OCI-LY7 (cell line): ENCODE measurements around the gene MORF4L1. TPM values are rescaled to one million over a fixed set of nuclear protein-coding genes. Genes with fewer than 3 reads are reported as not detected.
A peak's percentile ranks its signal among the peaks of the same experiment; 100 is the strongest.

Source experiments
- BruUV-seq: library from RNA; stranded (reverse); fragments of 400-500 nt; replicated peaks from 2 replicates; lab custom pipeline; 2021; lab: Mats Ljungman, UMichigan
- CTCF ChIA-PET: fragments of 300-600 bp; sonication (Branson Sonifier 250); formaldehyde crosslinking; loops from one replicate; lab custom pipeline; 2022; ENCODE audit warnings: antibody characterized with exemption; ENCODE audit not compliant: unreplicated experiment; lab: Charles Lee
- POLR2A ChIA-PET: fragments of 300-600 bp; sonication (Branson Sonifier 250); formaldehyde crosslinking; loops from one replicate; lab custom pipeline; 2022; ENCODE audit warnings: antibody characterized with exemption; lab: Charles Lee
- DNase-seq: peaks from one replicate; pipeline ENCODE4 v3.0.0-alpha.2; 2015; ENCODE audit warnings: low spot score
- H2AFZ ChIP-seq: fragments of 200-600 bp; sonication (generic), shearing (Covaris generic); 2 replicates; pipeline ENCODE4 v1.6.1; 2014; ENCODE audit warnings: mild to moderate bottlenecking, antibody characterized with exemption, low read length, moderate library complexity
- H3K27ac ChIP-seq: fragments of 200-600 bp; sonication (generic); 2 replicates; pipeline ENCODE4 v1.5.1; 2014; ENCODE audit warnings: mixed run types, low read depth, mild to moderate bottlenecking, moderate library complexity, low read length, inconsistent platforms; ENCODE audit not compliant: poor library complexity, severe bottlenecking
- H3K36me3 ChIP-seq: fragments of 200-600 bp; sonication (generic); 2 replicates; pipeline ENCODE4 v1.6.1; 2014; ENCODE audit warnings: mild to moderate bottlenecking, antibody characterized with exemption, low read length, moderate library complexity, mixed read lengths; ENCODE audit not compliant: insufficient read depth
- H3K4me1 ChIP-seq: fragments of 200-600 bp; sonication (generic); 2 replicates; pipeline ENCODE4 v1.5.1; 2014; ENCODE audit warnings: mild to moderate bottlenecking, low read length; ENCODE audit not compliant: insufficient read depth, poor library complexity, severe bottlenecking
- H3K4me2 ChIP-seq: fragments of 200-600 bp; sonication (generic); 2 replicates; pipeline ENCODE4 v1.6.1; 2014; ENCODE audit warnings: mild to moderate bottlenecking, low read length
- H3K4me3 ChIP-seq: fragments of 200-600 bp; sonication (generic); 2 replicates; pipeline ENCODE4 v1.5.1; 2014; ENCODE audit warnings: mild to moderate bottlenecking, low read depth, low read length; ENCODE audit not compliant: poor library complexity, severe bottlenecking
- H3K79me2 ChIP-seq: fragments of 200-600 bp; sonication (generic); 2 replicates; pipeline ENCODE4 v1.6.1; 2016; ENCODE audit warnings: low read depth, mild to moderate bottlenecking, low read length, moderate library complexity, mixed read lengths; ENCODE audit not compliant: insufficient read depth
- H3K9me2 ChIP-seq: fragments of 200-600 bp; sonication (generic); 2 replicates; pipeline ENCODE4 v1.6.1; 2016; ENCODE audit warnings: mild to moderate bottlenecking, low read length, mixed read lengths; ENCODE audit not compliant: insufficient read depth
- H3K9me3 ChIP-seq: fragments of 200-600 bp; sonication (generic); 2 replicates; pipeline ENCODE4 v1.6.1; 2014; ENCODE audit warnings: mild to moderate bottlenecking, mixed run types, low read length, mixed read lengths
- H4K20me1 ChIP-seq: fragments of 200-600 bp; sonication (generic); 2 replicates; pipeline ENCODE4 v1.6.1; 2014; ENCODE audit warnings: mild to moderate bottlenecking, antibody characterized with exemption, low read length, moderate library complexity, mixed read lengths; ENCODE audit not compliant: insufficient read depth
- CTCF ChIP-seq: fragments of 200-600 bp; sonication (generic); conservative IDR thresholded peaks from 2 replicates; pipeline ENCODE4 v1.5.1; 2014; ENCODE audit warnings: mild to moderate bottlenecking, antibody characterized with exemption, low read length, moderate library complexity, mixed read lengths
- EZH2phosphoT487 ChIP-seq: fragments of 200-600 bp; sonication (generic); IDR thresholded peaks from 2 replicates; pipeline ENCODE4 v1.6.1; 2018; ENCODE audit warnings: low read depth, borderline replicate concordance, mild to moderate bottlenecking, mixed run types, antibody characterized with exemption, low read length, moderate library complexity, mixed read lengths
- intact Hi-C: fragments of 100-400 bp; cut with micrococcal nuclease; formaldehyde crosslinking; loops from one replicate; pipeline ENCODE4 v1.10.0; 2022; ENCODE audit not compliant: unreplicated experiment
- total RNA-seq, 2 experiments: library from RNA; depleted of rRNA in 1 of 2; stranded (reverse); fragments of >200 nt in 1 of 2; shearing (Covaris generic) in 1 of 2; gene quantifications; 2 replicates each; pipeline ENCODE4 v1.2.3, GENCODE V29; 2014 to 2022

Gene MORF4L1
- total RNA-seq, 2 experiments from 2014 or later: 152 to 286 TPM

DNA sequence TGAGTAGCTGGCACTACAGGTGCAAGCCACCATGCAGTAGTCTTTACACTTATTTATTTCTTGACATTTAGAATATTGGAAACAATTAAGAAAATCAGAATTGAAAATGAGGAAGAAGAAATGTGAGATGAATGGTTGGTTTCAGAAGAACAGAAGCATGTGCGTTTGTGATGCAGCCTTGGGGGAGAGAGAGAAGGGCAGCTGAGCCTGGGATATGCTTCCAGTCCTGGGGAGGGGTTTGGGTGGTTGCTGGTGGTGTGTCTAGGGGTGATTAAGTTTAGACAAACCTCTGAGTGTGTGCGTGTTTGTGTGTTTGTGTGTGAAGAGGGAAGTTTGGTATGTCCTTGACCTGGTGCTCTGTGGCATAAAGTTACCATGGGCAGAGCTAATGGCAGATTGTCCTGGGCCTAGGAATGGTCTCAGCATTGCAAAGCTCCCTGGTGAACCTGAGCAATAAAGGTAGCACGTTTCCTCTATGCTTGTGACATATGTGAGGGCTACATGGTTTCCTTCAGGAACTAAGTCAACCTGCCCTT, 36.5 kb downstream of the MORF4L1 start:
- TF ChIP-seq EZH2phosphoT487 (no peak), CTCF (no peak)
- CTCF ChIA-PET: interaction anchor here (0.6 kb wide), 1 partner anchor 99 kb away, joined by 3 read pairs; no protein-coding TSS in a partner anchor
- no peak overlapping the region for H3K4me2 ChIP-seq
- H4K20me1 ChIP-seq: no peaks in the 10 kb centered on the region
- H3K9me3 ChIP-seq: no peaks in the 10 kb centered on the region
- POLR2A ChIA-PET: interaction anchor here (0.7 kb wide), 1 partner anchor 17 kb away, joined by 4 read pairs; no protein-coding TSS in a partner anchor
- H3K4me1 ChIP-seq: no peaks in the 10 kb centered on the region
- no peak overlapping the region for H2AFZ ChIP-seq
- intact Hi-C loops: loop anchor here (1.0 kb wide), 2 partner anchors 98 to 275 kb away; no protein-coding TSS in a partner anchor
- H3K9me2 ChIP-seq: no peaks in the 10 kb centered on the region
- no TSS peak for BruUV-seq
- H3K27ac ChIP-seq: no peak overlapping the region
- H3K36me3 ChIP-seq: peaks cover 94% of the 10 kb centered on the region
- H3K79me2 ChIP-seq: no peaks in the 10 kb centered on the region
- DNase-seq: no peak
- H3K4me3 ChIP-seq: no peak overlapping the region

GRCh38 chr15:78909791-78910228, 37.1 kb downstream of the MORF4L1 start:
- ChIA-PET POLR2A (no interaction called here), CTCF (no interaction called here)
- no peaks in the 10 kb centered on the region for H3K9me2 ChIP-seq
- H3K36me3 ChIP-seq: peaks cover 90% of the 10 kb centered on the region
- H3K79me2 ChIP-seq: no peaks in the 10 kb centered on the region
- BruUV-seq: no TSS peak
- TF ChIP-seq EZH2phosphoT487: no peak
- peak; percentile 93 for TF ChIP-seq CTCF
- no peaks in the 10 kb centered on the region for H4K20me1 ChIP-seq
- no peaks in the 10 kb centered on the region for H3K4me1 ChIP-seq
- H3K9me3 ChIP-seq: no peaks in the 10 kb centered on the region
- H3K4me2 ChIP-seq: no peak overlapping the region
- DNase-seq: peak; percentile 66
- intact Hi-C loops: loop anchor here (1.0 kb wide), 4 partner anchors 69 to 274 kb away; no protein-coding TSS in a partner anchor
- no peak overlapping the region for H3K27ac ChIP-seq
- no peak overlapping the region for H2AFZ ChIP-seq
- H3K4me3 ChIP-seq: no peak overlapping the region

DNA sequence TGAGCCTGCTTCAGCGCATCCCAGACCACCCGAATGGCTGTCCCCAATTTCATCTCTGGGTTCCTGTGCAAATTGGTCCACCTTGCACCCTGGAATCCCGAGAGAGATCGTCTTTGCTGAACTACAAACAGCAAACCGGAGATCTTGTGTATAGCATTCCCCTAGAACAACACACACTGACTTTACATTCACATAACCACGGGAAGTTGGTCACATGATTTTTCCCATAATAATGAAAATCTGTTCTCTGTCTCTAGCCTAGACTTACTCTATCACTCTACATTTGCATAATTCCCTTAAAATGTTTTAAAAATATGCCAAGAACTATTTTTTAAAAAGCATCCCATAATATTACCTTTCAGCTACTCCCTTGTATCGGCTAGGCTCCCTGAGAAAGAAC, 37.6 kb downstream of the MORF4L1 start:
- POLR2A ChIA-PET: interaction anchor here (0.6 kb wide), 1 partner anchor 10 kb away, joined by 4 read pairs; no protein-coding TSS in a partner anchor

More for the DNA sequence above, 37.6 kb downstream of the MORF4L1 start:
- Histone ChIP-seq H3K9me2 (no peaks in the 10 kb centered on the region), H2AFZ (no peak overlapping the region), H3K36me3 (peaks cover 86% of the 10 kb centered on the region), H3K4me3 (no peak overlapping the region), H3K4me1 (no peaks in the 10 kb centered on the region), H3K27ac (no peak overlapping the region), H4K20me1 (no peaks in the 10 kb centered on the region), H3K4me2 (no peak overlapping the region), H3K9me3 (no peaks in the 10 kb centered on the region), H3K79me2 (no peaks in the 10 kb centered on the region)
- no peak for TF ChIP-seq CTCF
- TF ChIP-seq EZH2phosphoT487: no peak
- intact Hi-C loops: loop anchor here (1.0 kb wide), 2 partner anchors 69 to 115 kb away; no protein-coding TSS in a partner anchor
- CTCF ChIA-PET: no interaction called here
- no TSS peak for BruUV-seq
- no peak for DNase-seq
